Myocyte (in vitro differentiated cells): ENCODE measurements around the gene CNIH3. TPM values are rescaled to one million over a fixed set of nuclear protein-coding genes. Genes with fewer than 3 reads are reported as not detected.

ENCODE experiments used
- total RNA-seq: library from RNA; depleted of rRNA; stranded (reverse); fragments of >200 nt; gene quantifications from 2 replicates; pipeline ENCODE4 v1.2.3, GENCODE V29; 2014

The CNIH3 gene
- total RNA-seq, 1 donor from 2014 or later: 6.3 TPM

Other genes starting within 250 kb of the CNIH3 start
- 60.6 and 64.4 TPM in 2 replicates for gene WDR26, start 181.5 kb upstream of the CNIH3 start, total RNA-seq